Stimulated activated CD4-positive, alpha-beta T cell treated with anti-CD3 and anti-CD28 coated beads, Interleukin-1b, Interleukin-23, amount 100 ng/mL, for 4 hours (primary cell): ENCODE measurements around the gene VPS13C.

ENCODE experiments used
- DNase-seq, 2 donors: peaks; one replicate each; pipeline ENCODE4 v3.0.0-alpha.2; 2020; ENCODE audit warnings: low read depth in 2 of 2

Gene VPS13C

DNA sequence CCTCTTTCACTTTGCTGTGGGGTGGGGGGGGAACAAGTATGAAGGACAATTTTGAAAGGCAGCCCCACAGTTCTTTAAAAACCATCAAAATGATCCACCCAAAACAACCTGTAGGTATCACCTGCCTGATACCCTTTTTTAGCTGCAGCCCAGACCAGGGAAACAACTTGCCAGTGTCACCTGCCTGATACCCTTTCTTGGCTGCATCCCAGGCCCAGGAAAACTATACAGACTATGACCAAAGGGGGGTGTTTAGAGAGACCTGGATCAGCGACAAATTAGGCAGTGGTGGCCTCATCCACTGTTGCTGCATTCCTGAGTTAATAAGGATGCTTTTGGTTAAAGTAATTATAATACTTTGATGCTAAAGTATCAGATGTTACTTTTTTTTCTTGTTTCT is 122.0 kb downstream of the VPS13C start:
- DNase-seq = no peak

GRCh38 chr15:61936528-61937195 is 123.6 kb downstream of the VPS13C start:
- DNase-seq = no peak

- no peak for DNase-seq
Observed at GRCh38 chr15:61935493-61935892, 124.8 kb downstream of the VPS13C start.

DNA sequence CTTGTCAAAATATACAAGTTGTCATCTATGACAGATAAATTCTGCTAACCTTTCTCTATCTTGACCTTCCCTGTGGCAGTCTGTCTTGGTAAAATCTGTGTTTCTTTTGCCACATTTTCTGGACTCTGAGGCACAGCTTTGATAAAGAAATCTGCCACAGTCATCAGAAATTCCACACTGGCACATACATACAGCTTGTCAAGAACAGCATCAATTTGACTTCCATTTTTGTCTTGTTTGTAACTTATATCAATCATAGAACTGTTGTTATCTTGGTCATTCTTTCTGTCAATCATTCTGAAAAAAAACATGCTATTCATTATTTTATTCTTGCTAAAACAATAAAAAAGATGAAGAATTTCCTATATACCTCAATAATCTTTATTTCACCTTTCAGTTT is 130.8 kb downstream of the VPS13C start:
- no peak for DNase-seq

GRCh38 chr15:61923173-61923572 is 137.1 kb downstream of the VPS13C start:
- DNase-seq = no peak

DNA sequence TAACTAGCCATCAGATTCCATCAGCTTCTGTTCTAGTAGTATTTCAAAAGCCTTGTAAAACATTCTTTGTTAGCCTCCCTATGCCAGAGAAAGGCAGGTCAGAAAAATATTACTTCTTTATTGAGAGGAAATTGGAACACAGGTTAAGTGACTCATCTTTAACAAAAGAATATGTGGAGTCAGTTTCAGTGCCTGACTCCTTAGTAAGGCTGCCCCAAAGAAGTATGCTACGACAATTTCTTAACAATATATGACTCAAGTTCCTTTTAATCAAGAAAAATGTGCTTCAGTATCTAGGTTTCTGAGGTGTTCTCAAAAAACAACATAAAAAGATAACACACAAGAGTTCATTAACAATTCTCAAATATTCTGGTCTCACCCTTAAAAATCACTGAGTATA is 139.2 kb downstream of the VPS13C start:
- no peak for DNase-seq

DNA sequence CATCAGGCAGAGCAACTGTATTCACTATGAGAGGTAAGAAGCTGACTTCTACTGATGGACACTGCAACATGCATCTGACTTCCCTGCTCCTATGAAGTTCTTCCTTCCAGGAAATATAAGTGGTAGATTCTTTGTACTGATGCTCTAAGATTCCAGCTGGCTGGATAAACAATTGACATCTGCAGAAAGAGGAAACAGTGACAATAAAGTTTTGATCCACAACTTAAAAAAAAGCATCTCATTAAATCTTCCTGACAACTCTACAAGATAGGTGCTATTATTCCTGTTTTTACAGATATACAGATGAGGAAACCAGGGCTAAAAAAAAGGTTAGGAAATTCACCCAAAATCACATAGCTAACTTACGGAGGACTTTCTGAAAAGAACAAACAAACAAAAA is 142.8 kb downstream of the VPS13C start:
- DNase-seq = no peak

- no peak for DNase-seq
Observed at GRCh38 chr15:61916104-61916503, 144.1 kb downstream of the VPS13C start.

GRCh38 chr15:61915640-61916039 is 144.6 kb downstream of the VPS13C start:
- DNase-seq = no peak

GRCh38 chr15:61910839-61911369 is 149.3 kb downstream of the VPS13C start:
- DNase-seq = no peak

DNA sequence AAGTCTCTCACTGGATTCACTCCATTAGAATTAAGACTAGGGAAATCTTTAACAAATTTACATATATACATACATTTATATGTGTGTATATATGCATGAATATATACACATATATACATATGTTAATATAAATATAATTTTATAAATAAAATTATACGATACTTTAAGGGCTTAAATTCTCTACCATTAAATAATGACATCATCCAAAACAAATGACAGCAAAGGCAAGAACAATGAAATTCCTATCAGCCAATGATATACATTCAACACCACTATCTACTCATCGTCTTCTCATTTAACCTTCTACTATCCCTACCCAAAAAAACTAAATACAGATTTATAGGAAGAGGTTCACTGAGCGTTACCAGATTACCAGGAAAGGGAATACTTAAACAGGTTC is 152.0 kb downstream of the VPS13C start:
- no peak for DNase-seq

DNA sequence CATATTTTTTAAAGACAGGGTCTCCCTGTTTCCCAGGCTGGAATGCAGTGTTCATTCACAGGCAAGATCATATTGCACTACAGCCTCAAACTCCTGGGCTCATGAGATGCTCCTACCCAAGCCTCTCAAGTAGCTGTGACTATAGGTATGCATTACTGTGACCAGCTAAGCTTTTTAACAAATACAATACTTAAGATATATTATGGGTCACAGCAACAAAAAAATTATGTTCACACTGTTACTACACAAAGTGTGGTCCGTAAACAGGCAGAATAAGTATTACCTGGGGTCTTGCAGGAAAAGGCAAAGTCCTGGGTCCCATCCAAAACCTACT is 152.5 kb downstream of the VPS13C start:
- DNase-seq = no peak

GRCh38 chr15:61906961-61907752 is 153.1 kb downstream of the VPS13C start:
- DNase-seq = no peak

- DNase-seq = no peak
Observed at GRCh38 chr15:61893146-61893545, 167.1 kb downstream of the VPS13C start.

- DNase-seq = no peak
Observed at GRCh38 chr15:61892140-61892539, 168.1 kb downstream of the VPS13C start.

DNA sequence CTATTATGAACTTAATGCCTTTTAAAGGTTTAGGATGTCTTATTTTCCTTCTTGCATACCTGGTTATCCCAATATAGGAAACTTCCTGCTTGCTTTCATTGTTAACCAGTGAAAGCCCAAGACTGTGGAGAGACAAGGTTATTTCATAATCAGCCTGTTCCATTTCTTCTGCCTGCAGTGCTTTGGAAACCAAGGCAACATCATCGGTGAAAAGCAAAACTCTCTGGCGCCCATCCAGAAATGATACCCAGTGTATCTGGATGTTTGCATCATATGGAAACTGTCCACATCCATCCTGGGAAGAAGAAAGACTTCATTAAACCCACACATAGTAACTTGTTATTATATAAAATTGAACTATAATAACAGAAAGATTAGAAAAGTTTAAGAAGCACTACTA is 170.1 kb downstream of the VPS13C start:
- DNase-seq = no peak

- no peak for DNase-seq
Observed at GRCh38 chr15:61889706-61890105, 170.5 kb downstream of the VPS13C start.

DNA sequence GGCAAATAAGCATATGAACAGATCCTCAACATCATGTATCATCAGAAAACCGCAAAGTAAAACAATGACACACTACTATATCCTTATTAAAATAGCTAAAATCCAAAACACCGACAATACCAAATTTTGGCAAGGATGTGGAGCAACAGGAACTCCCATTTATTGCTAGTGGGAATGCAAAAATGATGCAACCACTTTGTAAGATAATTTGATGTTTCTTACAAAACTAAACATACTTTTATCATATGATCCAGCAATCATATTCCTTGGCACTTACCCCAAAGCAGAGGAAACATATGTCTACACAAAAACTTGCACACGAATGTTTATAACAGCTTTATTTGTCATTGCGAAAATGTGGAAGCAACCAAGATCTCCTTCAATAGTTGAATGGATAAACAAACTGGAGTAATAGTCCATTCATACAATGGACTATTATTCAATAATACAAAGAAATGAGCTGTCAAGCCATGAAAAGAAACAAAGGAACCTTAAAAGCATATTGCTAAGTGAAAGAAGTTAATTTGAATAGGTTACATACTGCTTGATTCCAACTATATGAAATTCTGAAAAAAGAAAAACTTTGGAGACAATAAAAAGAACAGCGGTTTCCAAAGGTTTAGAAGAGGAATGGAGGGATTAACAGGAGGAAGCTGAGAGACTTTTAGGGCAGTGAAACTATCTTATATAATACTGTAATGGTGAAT is 172.0 kb downstream of the VPS13C start:
- DNase-seq = no peak

GRCh38 chr15:61880084-61880483 is 180.2 kb downstream of the VPS13C start:
- no peak for DNase-seq

DNA sequence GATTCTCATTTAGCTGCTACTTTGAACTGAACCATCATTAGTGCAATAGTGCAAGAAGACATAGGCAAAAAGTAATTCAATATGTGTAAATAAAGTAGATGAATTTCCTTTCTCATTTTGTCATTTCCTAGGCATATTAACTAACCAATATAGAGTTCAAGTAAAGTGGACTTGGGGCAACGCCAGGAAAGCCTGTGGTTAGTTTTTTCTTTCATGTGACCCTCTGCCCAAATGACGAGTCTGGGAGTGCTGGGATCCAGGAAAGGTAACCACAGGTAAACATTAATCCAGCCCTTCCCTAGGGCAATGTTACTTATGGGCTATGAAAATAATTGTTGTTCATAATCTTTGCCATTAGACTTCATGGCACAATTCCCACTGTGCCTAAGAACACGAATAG is 181.0 kb downstream of the VPS13C start:
- DNase-seq = no peak

- no peak for DNase-seq
Observed at GRCh38 chr15:61871926-61872522, 188.2 kb downstream of the VPS13C start.

DNA sequence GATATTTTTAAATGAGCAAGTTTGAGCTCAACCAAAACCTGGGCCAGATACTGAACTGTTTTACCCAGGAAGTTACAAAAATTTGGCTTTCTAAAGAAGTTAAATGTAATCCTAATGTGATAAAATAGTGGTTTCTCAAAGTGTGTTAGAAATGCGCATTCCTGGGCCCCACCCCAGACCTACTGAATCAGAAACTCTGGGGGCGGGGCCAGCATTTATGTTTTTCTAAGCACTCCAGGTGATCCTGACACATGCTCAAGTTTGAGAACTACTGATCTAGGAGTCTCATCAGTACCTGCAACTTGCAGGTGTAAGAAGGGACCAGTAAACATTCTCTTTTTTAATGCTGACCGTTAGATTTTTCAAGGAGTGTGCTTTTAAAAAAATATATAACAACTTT is 190.6 kb downstream of the VPS13C start:
- no peak for DNase-seq
